GM23338 (cell line): ENCODE data around the gene TEPSIN.

ENCODE experiments used
- CREB1 ChIP-seq: fragments of 250-450 bp; sonication (Bioruptor Pico); IDR thresholded peaks from 2 replicates; pipeline ENCODE4 v1.5.0; 2020; ENCODE audit warnings: low read depth, mild to moderate bottlenecking, moderate library complexity
- ETS1 ChIP-seq: IDR thresholded peaks from 2 replicates; pipeline ENCODE4 v1.6.1; 2016; ENCODE audit warnings: antibody characterized with exemption
- EZH2 ChIP-seq: fragments of 200-600 bp; sonication (generic); IDR thresholded peaks from one replicate; pipeline ENCODE4 v1.8.0; 2017; ENCODE audit warnings: antibody characterized with exemption, mild to moderate bottlenecking, low read depth; ENCODE audit not compliant: unreplicated experiment
- EZH2phosphoT487 ChIP-seq: fragments of 200-600 bp; sonication (generic); IDR thresholded peaks from one replicate; pipeline ENCODE4 v1.8.1; 2018; ENCODE audit warnings: antibody characterized with exemption; ENCODE audit not compliant: unreplicated experiment
- JUNB ChIP-seq: IDR thresholded peaks from one replicate; pipeline ENCODE4 v1.6.1; 2016; ENCODE audit warnings: antibody characterized with exemption; ENCODE audit not compliant: unreplicated experiment
- POLR2AphosphoS5 ChIP-seq: IDR thresholded peaks from 2 replicates; pipeline ENCODE4 v1.6.1; 2016; ENCODE audit warnings: antibody characterized with exemption, low read depth
- REST ChIP-seq: IDR thresholded peaks from one replicate; pipeline ENCODE4 v1.6.1; 2018; ENCODE audit warnings: antibody characterized with exemption; ENCODE audit not compliant: unreplicated experiment
- STAT1 ChIP-seq: IDR thresholded peaks from one replicate; pipeline ENCODE4 v1.6.1; 2016; ENCODE audit warnings: antibody characterized with exemption; ENCODE audit not compliant: unreplicated experiment
- ZNF331 ChIP-seq: fragments of 250-450 bp; sonication (Bioruptor Pico); IDR thresholded peaks from 2 replicates; pipeline ENCODE4 v1.5.0; 2020; ENCODE audit warnings: low read depth, mild to moderate bottlenecking, moderate library complexity
- TF ChIP-seq, protein P1 (sequence below), 2 experiments: fragments of 200-600 bp in 1 of 2; sonication (generic) in 1 of 2; conservative IDR thresholded peaks; 2 replicates each; pipeline versions ENCODE4 v1.5.1 to v1.6.1; 2016 to 2017; ENCODE audit warnings: antibody characterized with exemption in 2 of 2, low read depth in 2 of 2, mild to moderate bottlenecking in 2 of 2, moderate library complexity in 1 of 2
- TF ChIP-seq, protein P2 (sequence below): fragments of 250-450 bp; sonication (Bioruptor Pico); IDR thresholded peaks from 2 replicates; pipeline ENCODE4 v1.5.0; 2020; ENCODE audit warnings: mild to moderate bottlenecking, moderate library complexity

DNA sequence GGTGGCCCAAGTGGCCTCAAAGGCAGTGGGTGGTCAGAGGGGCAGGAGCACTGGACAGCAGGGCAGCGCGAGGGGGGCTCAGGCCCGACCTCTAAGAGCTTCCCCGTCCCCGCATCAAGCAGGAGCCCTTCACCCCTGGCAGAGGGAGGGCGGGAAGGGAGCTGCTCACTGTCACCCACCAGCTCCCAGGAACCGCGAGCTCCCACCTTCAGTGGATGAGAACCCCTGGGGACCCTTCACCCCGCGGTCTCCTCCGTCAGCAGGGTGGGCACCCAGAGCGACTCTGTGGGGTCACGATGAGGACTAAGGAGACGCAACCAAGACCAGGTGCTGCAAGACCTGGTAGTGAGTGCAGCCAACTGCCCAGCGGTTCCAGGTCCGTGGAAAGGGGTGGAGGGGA lies 29.7 kb downstream of the TEPSIN start:
- no peak for TF ChIP-seq CREB1 (CRISPR knock-in tag)
- TF ChIP-seq, protein P1, sequence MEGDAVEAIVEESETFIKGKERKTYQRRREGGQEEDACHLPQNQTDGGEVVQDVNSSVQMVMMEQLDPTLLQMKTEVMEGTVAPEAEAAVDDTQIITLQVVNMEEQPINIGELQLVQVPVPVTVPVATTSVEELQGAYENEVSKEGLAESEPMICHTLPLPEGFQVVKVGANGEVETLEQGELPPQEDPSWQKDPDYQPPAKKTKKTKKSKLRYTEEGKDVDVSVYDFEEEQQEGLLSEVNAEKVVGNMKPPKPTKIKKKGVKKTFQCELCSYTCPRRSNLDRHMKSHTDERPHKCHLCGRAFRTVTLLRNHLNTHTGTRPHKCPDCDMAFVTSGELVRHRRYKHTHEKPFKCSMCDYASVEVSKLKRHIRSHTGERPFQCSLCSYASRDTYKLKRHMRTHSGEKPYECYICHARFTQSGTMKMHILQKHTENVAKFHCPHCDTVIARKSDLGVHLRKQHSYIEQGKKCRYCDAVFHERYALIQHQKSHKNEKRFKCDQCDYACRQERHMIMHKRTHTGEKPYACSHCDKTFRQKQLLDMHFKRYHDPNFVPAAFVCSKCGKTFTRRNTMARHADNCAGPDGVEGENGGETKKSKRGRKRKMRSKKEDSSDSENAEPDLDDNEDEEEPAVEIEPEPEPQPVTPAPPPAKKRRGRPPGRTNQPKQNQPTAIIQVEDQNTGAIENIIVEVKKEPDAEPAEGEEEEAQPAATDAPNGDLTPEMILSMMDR (conservative IDR thresholded peaks at IDR 0.05; ENCODE audit: low read depth in 2 of 2) = no peak
- TF ChIP-seq POLR2AphosphoS5 = no peak
- TF ChIP-seq EZH2 = no peak
- no peak for TF ChIP-seq REST
- TF ChIP-seq EZH2phosphoT487 = no peak
- TF ChIP-seq JUNB = no peak
- TF ChIP-seq STAT1 = no peak
- TF ChIP-seq, protein P2, sequence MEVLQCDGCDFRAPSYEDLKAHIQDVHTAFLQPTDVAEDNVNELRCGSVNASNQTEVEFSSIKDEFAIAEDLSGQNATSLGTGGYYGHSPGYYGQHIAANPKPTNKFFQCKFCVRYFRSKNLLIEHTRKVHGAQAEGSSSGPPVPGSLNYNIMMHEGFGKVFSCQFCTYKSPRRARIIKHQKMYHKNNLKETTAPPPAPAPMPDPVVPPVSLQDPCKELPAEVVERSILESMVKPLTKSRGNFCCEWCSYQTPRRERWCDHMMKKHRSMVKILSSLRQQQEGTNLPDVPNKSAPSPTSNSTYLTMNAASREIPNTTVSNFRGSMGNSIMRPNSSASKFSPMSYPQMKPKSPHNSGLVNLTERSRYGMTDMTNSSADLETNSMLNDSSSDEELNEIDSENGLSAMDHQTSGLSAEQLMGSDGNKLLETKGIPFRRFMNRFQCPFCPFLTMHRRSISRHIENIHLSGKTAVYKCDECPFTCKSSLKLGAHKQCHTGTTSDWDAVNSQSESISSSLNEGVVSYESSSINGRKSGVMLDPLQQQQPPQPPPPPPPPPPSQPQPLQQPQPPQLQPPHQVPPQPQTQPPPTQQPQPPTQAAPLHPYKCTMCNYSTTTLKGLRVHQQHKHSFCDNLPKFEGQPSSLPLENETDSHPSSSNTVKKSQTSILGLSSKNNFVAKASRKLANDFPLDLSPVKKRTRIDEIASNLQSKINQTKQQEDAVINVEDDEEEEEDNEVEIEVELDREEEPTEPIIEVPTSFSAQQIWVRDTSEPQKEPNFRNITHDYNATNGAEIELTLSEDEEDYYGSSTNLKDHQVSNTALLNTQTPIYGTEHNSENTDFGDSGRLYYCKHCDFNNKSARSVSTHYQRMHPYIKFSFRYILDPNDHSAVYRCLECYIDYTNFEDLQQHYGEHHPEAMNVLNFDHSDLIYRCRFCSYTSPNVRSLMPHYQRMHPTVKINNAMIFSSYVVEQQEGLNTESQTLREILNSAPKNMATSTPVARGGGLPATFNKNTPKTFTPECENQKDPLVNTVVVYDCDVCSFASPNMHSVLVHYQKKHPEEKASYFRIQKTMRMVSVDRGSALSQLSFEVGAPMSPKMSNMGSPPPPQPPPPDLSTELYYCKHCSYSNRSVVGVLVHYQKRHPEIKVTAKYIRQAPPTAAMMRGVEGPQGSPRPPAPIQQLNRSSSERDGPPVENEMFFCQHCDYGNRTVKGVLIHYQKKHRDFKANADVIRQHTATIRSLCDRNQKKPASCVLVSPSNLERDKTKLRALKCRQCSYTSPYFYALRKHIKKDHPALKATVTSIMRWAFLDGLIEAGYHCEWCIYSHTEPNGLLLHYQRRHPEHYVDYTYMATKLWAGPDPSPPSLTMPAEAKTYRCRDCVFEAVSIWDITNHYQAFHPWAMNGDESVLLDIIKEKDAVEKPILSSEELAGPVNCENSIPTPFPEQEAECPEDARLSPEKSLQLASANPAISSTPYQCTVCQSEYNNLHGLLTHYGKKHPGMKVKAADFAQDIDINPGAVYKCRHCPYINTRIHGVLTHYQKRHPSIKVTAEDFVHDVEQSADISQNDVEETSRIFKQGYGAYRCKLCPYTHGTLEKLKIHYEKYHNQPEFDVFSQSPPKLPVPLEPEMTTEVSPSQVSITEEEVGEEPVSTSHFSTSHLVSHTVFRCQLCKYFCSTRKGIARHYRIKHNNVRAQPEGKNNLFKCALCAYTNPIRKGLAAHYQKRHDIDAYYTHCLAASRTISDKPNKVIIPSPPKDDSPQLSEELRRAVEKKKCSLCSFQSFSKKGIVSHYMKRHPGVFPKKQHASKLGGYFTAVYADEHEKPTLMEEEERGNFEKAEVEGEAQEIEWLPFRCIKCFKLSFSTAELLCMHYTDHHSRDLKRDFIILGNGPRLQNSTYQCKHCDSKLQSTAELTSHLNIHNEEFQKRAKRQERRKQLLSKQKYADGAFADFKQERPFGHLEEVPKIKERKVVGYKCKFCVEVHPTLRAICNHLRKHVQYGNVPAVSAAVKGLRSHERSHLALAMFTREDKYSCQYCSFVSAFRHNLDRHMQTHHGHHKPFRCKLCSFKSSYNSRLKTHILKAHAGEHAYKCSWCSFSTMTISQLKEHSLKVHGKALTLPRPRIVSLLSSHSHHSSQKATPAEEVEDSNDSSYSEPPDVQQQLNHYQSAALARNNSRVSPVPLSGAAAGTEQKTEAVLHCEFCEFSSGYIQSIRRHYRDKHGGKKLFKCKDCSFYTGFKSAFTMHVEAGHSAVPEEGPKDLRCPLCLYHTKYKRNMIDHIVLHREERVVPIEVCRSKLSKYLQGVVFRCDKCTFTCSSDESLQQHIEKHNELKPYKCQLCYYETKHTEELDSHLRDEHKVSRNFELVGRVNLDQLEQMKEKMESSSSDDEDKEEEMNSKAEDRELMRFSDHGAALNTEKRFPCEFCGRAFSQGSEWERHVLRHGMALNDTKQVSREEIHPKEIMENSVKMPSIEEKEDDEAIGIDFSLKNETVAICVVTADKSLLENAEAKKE (CRISPR knock-in tag) = no peak
- TF ChIP-seq ETS1 = no peak
- TF ChIP-seq ZNF331 (CRISPR knock-in tag) = no peak
